GM13976 (cell line): ENCODE results near the gene APOBEC3B.
"Not testable (repeated sequence)": the region's sequence is repeated elsewhere in the genome, so short reads cannot be mapped to it uniquely, and the experiment has no call there.

Experiments used
- DNase-seq: peaks from one replicate; pipeline ENCODE4 v3.0.0; 2012; ENCODE audit warnings: low spot score
- CTCF ChIP-seq: IDR thresholded peaks from 2 replicates; pipeline ENCODE4 v1.5.1; 2012; ENCODE audit warnings: borderline replicate concordance, mild to moderate bottlenecking; ENCODE audit not compliant: insufficient read depth; ENCODE audit errors: extremely low read depth, missing control alignments, control extremely low read depth
- in situ Hi-C: fragments of 300-500 bp; cut with MboI; formaldehyde crosslinking; loops from one replicate; pipeline ENCODE4 v1.12.0; 2022; ENCODE audit warnings: low sequenced_read_pairs, mixed read lengths, inconsistent platforms; ENCODE audit not compliant: unreplicated experiment

The APOBEC3B gene

DNA sequence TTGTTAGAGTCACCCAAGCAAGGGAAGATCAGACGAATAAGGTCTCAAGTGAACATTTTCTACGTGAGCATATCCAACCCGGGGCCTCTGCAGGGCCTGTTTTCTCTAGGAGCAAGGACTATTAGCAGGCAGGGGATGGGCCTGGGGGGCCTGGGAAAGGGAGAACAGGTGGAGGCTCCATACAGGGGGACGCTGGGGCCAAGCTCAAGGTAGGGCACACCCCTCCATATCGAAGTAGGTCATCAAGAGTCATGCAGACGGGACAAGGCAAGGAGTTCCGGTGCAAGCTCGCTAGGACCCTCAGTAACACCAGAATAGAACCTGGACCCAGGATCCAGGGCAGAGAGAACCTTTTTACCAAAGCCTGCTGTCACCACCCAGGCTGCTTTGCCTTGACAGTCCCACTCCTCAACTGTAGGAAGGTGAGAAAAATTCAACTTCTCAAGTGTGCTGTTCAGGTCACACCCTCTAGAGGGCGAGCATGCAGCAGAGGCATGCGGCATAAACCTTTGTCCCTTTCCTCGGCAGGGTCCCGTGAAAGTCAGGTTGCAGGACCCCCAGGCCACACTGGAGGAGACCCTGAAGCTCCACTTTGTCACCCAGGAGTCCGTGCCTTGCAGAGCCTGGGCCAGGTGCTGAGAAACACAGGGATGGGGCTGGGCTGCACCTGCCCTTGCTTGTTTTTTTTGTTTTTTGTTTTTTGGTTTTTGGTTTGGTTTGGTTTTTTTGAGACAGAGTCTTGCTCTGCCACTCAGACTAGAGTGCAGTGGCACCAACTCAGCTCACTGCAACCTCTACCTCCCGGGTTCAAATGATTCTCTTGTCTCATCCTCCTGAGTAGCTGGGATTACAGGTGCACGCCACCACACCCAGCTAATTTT lies 8.6 kb upstream of the APOBEC3B start:
- in situ Hi-C loops = no loop called here
- TF ChIP-seq CTCF = peak; percentile 88
- peak; percentile 81 for DNase-seq

- in situ Hi-C loops = no loop called here
- no peak for DNase-seq
- no peak for TF ChIP-seq CTCF
These were observed 7.8 kb upstream of the APOBEC3B start for GRCh38 chr22:38974170-38974825.

DNA sequence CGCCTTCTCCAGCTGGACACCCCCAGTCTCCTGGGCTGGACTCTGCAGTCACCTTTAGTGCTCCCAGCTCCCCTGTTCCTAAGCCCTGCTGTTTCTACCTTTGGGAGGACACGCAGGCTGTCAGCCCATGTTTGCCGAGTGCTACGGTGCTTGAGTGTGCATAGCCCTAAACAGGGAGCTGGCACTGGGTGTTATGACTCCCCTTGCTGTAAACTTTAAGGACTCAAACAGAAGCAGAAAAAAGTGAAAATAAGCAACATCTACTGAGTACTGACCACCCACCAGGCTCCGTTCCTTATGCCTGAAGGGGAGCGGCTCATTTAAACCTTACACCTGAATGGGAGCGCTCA lies 7.3 kb upstream of the APOBEC3B start:
- in situ Hi-C loops = no loop called here
- TF ChIP-seq CTCF = no peak
- no peak for DNase-seq

- DNase-seq, in situ Hi-C loops: not testable (repeated sequence)
These were observed 4.9 kb upstream of the APOBEC3B start for GRCh38 chr22:38977289-38977688.

DNA sequence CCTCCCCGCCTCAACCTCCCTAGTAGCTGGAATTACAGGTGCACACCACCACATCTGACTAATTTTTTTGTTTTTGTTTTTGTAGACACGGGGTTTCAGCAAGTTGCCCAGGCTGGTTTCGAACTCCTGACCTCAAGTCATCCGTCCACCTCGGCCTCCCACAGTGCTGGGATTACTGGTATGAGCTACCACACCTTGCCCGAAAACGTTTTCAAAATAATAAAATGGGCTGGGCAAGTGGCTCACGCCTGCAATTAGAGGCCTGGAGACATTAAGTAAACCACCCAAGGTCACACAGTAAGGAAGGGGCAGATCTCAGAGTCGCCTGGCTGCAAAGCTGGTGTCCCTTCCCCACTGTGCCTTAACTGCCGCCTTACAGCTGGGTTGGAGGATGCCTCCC lies 1.6 kb upstream of the APOBEC3B start:
- in situ Hi-C loops, DNase-seq: not testable (repeated sequence)

DNA sequence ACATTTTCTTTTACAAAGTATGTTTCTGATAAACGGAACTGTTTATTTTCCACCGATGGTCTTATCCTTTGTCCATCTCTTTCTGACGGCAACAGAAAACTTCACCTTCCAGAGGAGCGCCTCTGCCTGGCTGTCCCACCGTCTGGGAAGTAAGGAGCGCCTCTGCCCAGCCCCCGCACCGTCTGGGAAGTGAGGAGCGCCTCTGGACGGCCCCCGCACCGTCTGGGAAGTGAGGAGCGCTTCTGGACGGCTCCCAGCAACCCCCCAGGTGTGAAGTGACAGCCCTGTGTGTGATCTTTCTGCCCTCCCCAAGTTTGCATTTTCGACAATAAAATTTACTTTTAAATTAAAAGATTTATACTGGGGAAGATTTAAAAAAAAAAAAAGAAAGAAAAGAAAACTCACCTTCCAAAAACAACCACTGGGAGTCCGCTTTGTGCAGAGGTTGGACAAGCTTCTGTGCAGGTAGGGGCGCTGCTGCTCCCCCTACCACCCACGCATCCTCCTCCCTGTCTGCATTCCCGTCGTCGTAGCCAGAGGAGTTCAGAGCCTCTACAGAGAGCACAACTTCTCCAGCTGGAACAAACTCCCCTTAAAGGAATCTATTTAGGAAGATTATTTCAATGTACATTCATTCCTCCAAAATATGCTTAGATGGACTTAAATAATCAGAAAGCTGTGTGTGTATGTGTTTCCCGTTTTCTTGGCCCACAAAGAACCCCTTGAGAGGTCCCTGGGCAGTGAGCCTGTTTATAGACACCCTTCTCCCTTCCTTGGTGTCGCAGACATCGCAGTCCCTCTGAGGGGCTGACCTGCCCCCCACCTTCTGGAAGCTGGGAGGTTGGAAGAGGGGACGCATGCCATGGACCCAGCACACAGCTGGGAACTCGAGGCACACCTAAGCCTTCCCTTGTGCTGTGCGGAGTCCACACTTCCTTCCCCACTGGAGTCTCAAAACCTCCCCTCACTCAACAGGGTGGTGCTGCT lies 849 bp upstream of the APOBEC3B start:
- in situ Hi-C loops = no loop called here
- peak; percentile 59 for DNase-seq
- no peak for TF ChIP-seq CTCF

- no peak for TF ChIP-seq CTCF
- peak; percentile 12 for DNase-seq
- in situ Hi-C loops = no loop called here
These were observed 2.1 kb downstream of the APOBEC3B start for GRCh38 chr22:38984224-38984623.

GRCh38 chr22:38984784-38985757 lies 2.9 kb downstream of the APOBEC3B start:
- in situ Hi-C loops = not testable (repeated sequence)
- peak; percentile 65 for DNase-seq
